Subcutaneous adipose tissue (tissue), 4 donors: ENCODE results near the gene NINL. TPM values are rescaled to one million over a fixed set of nuclear protein-coding genes. Genes with fewer than 3 reads are reported as not detected.

Experiments
- total RNA-seq, 4 donors: library from RNA; depleted of rRNA; stranded (reverse); fragments of >200 nt; gene quantifications; one replicate each; pipeline ENCODE4 v1.1.0, GENCODE V29; 2016
- TF ChIP-seq, protein P1 (sequence below): fragments of 450-650 bp; IDR thresholded peaks from one replicate; pipeline ENCODE4 v1.5.1; 2016; ENCODE audit warnings: low read depth, mild to moderate bottlenecking, control low read depth, antibody characterized with exemption, moderate library complexity

Gene NINL
- total RNA-seq, 4 donors from 2014 or later: 4.6 to 10.0 (median 4.8) TPM

DNA sequence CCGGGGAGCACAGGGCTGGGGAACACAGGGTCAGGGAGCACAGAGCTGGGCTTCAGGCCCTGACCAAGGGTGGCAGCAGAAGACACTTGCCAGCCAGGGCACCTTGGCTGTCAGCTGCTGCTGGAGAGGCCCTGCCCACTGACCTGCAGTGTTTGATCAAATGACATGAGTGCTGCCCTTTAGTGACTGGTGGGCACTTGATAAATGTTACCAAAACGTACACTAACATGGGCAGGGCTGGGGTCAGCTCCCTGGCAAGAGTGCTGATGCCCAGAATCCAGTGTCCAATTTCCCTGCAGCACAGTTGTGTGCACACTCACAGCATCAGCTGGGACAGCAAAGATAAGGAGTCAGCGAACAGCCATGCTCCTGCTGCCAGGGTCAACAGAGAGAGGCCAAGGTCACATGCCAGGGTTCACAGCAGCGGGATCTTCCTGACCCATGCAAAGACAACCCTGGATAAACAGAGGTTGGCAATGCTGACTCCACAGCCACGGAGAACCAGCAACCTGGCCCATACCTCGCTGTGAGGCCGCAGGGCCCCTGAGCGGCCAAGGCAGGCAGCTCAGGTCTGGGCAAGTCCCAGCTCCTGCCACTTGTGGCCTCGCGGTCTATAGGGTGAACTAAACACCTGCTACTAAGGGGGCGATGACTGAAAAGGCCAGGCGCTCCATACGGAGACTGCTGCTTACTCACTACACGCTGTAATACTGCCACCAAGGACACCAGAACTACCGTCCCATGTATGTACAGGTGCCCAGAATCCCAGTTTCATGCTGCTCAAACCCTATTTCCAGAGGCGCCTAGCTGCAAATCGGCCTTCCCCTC lies 46.3 kb downstream of the NINL start:
- TF ChIP-seq, protein P1, sequence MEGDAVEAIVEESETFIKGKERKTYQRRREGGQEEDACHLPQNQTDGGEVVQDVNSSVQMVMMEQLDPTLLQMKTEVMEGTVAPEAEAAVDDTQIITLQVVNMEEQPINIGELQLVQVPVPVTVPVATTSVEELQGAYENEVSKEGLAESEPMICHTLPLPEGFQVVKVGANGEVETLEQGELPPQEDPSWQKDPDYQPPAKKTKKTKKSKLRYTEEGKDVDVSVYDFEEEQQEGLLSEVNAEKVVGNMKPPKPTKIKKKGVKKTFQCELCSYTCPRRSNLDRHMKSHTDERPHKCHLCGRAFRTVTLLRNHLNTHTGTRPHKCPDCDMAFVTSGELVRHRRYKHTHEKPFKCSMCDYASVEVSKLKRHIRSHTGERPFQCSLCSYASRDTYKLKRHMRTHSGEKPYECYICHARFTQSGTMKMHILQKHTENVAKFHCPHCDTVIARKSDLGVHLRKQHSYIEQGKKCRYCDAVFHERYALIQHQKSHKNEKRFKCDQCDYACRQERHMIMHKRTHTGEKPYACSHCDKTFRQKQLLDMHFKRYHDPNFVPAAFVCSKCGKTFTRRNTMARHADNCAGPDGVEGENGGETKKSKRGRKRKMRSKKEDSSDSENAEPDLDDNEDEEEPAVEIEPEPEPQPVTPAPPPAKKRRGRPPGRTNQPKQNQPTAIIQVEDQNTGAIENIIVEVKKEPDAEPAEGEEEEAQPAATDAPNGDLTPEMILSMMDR: no peak

DNA sequence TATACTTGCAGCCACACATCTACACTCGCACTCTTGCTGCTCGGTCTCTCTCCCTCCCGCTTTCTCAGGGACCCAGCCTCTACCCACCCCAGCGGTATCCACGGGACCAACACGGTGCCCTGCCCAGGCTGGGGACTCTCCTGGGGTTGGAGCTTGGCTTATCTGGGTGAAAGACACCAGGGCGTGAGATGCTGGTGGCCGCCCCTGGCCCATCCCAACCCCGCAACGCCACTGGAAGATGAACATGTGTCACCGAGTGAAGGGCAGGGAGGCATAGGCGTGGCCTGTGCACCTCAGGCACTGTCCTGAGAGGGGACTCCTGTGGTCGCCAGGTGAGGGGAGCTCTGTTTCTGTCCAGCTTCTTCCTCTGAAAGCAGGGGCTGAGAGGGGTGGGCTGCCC lies 47.4 kb downstream of the NINL start:
- TF ChIP-seq, protein P1: no peak

DNA sequence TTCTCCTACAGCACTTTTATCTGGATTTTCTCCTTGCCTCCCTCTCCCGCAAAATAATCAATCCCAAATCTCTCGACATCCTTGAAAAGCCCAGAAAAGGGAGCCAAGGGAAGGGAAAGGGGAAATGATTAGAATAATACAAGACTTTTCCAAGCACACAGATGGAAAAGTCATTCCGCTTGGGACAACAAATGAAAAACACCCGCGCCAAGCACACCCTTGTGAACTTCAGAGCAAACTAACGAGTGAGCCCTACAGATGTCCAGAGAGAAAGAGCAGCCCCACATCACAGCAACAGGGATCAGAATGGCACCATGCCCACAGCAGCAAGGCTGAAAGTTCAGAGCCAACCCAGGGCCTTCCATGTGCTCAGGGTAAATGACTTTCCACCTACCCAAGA lies 49.6 kb downstream of the NINL start:
- TF ChIP-seq, protein P1: no peak

DNA sequence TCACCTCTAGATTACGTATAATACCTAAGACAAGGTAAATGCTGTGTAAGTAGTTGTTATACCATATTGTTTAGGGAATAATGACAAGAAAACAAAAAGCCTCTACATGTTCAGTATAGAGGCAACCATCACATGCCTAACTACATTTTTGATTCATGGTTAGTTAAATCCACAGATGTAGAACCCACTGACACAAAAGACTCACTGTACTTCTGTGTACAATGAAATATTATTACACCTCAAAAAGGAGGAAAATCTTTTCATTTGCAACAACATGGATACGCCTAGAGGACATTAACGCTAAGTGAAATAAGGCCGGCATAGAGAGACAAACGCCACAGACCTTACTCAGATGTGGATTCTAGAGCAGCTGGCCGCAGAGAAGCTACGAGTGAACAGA lies 50.5 kb downstream of the NINL start:
- TF ChIP-seq, protein P1: no peak

DNA sequence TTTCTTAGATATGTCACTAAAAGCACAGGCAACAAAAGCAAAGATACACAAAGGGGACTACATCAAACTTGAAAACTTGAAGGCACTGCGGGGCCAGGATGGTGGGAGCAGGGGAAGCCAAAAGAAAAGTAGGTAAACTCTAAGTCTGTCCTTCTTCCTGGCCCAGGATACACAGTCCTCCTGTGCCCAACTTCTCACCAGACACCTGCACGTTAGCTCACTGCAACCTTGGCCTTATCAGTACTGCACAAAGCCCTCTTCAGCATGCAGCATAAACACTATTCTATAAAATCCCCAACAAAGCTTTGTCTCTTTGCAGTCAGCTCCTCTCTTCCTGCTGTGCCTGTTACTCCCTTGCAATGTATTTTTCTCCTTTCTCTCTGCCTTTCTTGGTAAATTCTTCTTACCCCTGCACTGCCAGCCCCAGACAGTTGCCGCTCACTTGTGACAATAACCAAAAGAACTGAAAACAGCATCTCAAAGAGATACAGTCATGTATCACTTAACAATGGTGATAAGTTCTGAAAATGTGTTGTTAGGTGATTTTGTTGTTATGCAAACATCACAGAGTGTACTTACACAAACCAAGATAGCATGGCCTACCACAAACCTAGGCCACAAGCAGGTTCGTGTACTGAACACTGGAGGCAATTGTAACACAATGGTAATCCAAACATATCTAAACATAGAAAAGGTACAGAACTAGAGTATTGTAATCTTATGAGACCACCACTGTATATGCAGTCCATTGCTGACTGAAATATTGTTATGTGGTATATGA lies 51.2 kb downstream of the NINL start:
- TF ChIP-seq, protein P1: no peak

DNA sequence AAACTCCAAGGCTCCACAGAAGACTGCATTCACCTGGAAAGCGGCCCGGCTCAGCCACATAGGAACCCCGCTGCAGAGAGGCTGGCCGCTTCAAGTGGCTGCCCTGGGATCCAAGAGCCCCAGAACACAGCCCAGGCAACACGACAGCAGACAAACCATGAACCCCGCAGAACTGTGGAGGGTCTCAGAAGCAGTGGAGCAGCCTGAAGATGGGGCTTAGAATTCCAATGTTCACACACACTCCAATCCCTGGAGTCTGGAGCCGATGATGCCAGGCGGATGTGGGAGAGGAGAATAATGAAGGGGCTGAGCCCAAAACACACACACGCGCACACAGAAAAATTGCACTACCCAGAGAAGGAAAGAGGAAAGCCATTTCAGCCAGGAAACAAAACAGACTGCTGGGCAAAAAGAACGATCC lies 52.4 kb downstream of the NINL start:
- TF ChIP-seq, protein P1: no peak
